Measurements from ENCODE around the gene SYT3. TPM values are rescaled to one million over a fixed set of nuclear protein-coding genes. Genes with fewer than 3 reads are reported as not detected.

The SYT3 gene
- total RNA-seq, 4 donors from 2014 or later = 0.09 TPM; not detected in 3

- intact Hi-C loops (cut with DNase I; ENCODE audit: low total_unique reads) = no loop called here
- no peak for ATAC-seq
- peaks cover 49 to 53% (median 53%) of the 10 kb centered on the region in 3 donors for H3K27me3 ChIP-seq
- no peak overlapping the region for H3K4me3 ChIP-seq
- H3K36me3 ChIP-seq = no peaks in the 10 kb centered on the region
- no peak for DNase-seq
- in situ Hi-C loops (cut with MboI; ENCODE audit: low sequenced_read_pairs in 4 of 4) = no loop called here
- H3K27ac ChIP-seq = no peak overlapping the region
- H3K9me3 ChIP-seq = no peaks in the 10 kb centered on the region
- H3K4me1 ChIP-seq = no peaks in the 10 kb centered on the region
- TF ChIP-seq CTCF (IDR thresholded peaks at IDR 0.05 in 4 of 5, conservative IDR thresholded peaks at IDR 0.05 in 1 of 5) (no peak), POLR2A (IDR thresholded peaks at IDR 0.05) (no peak)
Measured at GRCh38 chr19:50662651-50663481, 23.2 kb upstream of the SYT3 start.

GRCh38 chr19:50661766-50662650 lies 22.3 kb upstream of the SYT3 start:
- DNase-seq (no peak), ATAC-seq (no peak)
- H3K9me3 ChIP-seq = no peaks in the 10 kb centered on the region
- no peak overlapping the region for H3K27ac ChIP-seq
- no peaks in the 10 kb centered on the region for H3K36me3 ChIP-seq
- no peaks in the 10 kb centered on the region for H3K4me1 ChIP-seq
- H3K27me3 ChIP-seq = peaks cover 45 to 53% (median 49%) of the 10 kb centered on the region in 3 donors
- no peak for TF ChIP-seq CTCF (IDR thresholded peaks at IDR 0.05 in 4 of 5, conservative IDR thresholded peaks at IDR 0.05 in 1 of 5)
- no peak for TF ChIP-seq POLR2A (IDR thresholded peaks at IDR 0.05)
- intact Hi-C loops (cut with DNase I; ENCODE audit: low total_unique reads) (no loop called here), in situ Hi-C loops (cut with MboI; ENCODE audit: low sequenced_read_pairs in 4 of 4) (no loop called here)
- H3K4me3 ChIP-seq = no peak overlapping the region

- H3K27me3 ChIP-seq = peaks cover 41 to 48% (median 43%) of the 10 kb centered on the region in 3 donors
- intact Hi-C loops (cut with DNase I; ENCODE audit: low total_unique reads) (no loop called here), in situ Hi-C loops (cut with MboI; ENCODE audit: low sequenced_read_pairs in 4 of 4) (no loop called here)
- H3K27ac ChIP-seq = no peak overlapping the region
- no peaks in the 10 kb centered on the region for H3K4me1 ChIP-seq
- no peak for ATAC-seq
- H3K4me3 ChIP-seq = no peak overlapping the region
- H3K36me3 ChIP-seq = no peaks in the 10 kb centered on the region
- TF ChIP-seq CTCF (IDR thresholded peaks at IDR 0.05 in 4 of 5, conservative IDR thresholded peaks at IDR 0.05 in 1 of 5) (no peak), POLR2A (IDR thresholded peaks at IDR 0.05) (no peak)
- no peak for DNase-seq
- no peaks in the 10 kb centered on the region for H3K9me3 ChIP-seq
Measured at GRCh38 chr19:50661023-50661422, 21.3 kb upstream of the SYT3 start.

- intact Hi-C loops (cut with DNase I; ENCODE audit: low total_unique reads) = no loop called here
- TF ChIP-seq POLR2A (IDR thresholded peaks at IDR 0.05) (no peak), CTCF (IDR thresholded peaks at IDR 0.05 in 4 of 5, conservative IDR thresholded peaks at IDR 0.05 in 1 of 5) (no peak)
- Histone ChIP-seq H3K27ac (no peak overlapping the region), H3K4me1 (no peaks in the 10 kb centered on the region), H3K27me3 (peaks cover 38 to 48% (median 40%) of the 10 kb centered on the region in 3 donors), H3K9me3 (no peaks in the 10 kb centered on the region), H3K36me3 (no peaks in the 10 kb centered on the region), H3K4me3 (no peak overlapping the region)
- in situ Hi-C loops (cut with MboI; ENCODE audit: low sequenced_read_pairs in 4 of 4) = no loop called here
- DNase-seq (no peak), ATAC-seq (no peak)
Measured at GRCh38 chr19:50660088-50660366, 20.3 kb upstream of the SYT3 start.

Measured in gastrocnemius medialis (tissue), 4 donors.